H1 (cell line): ENCODE measurements around the gene ACTN3. TPM values are rescaled to one million over a fixed set of nuclear protein-coding genes. Genes with fewer than 3 reads are reported as not detected.

Experiments used
- BACH1 ChIP-seq: IDR thresholded peaks from 2 replicates; pipeline ENCODE4 v1.6.1; 2012; ENCODE audit warnings: low read length, improper control_type of control experiment
- ZNF274 ChIP-seq: IDR thresholded peaks from 2 replicates; pipeline ENCODE4 v1.7.0; 2012; ENCODE audit warnings: low read length, borderline replicate concordance; ENCODE audit errors: extremely low read depth
- polyA plus RNA-seq, 7 experiments: library from polyadenylated mRNA; depleted of rRNA in 3 of 7; stranded (reverse) in 5 of 7; unstranded in 2 of 7; fragments of >200 nt in 5 of 7; fragments of 200-250 nt in 2 of 7; gene quantifications; 1 replicate in 5 of 7; 2 replicates in 1 of 7; 4 replicates in 1 of 7; pipeline versions ENCODE4 v1.2.1 to v1.2.3, GENCODE V29; 2011 to 2013; ENCODE audit warnings: missing spikeins in 2 of 7, mixed read lengths in 2 of 7
- total RNA-seq: library from RNA; stranded (reverse); fragmentation: NEBNext Ultra II Directional; extraction: Animal tissue kit (Norgen Biotek cat#: 25700); gene quantifications from 2 replicates; pipeline ENCODE4 v1.2.1, GENCODE V29; 2021

Gene ACTN3
- total and polyA plus RNA-seq, 2 of the 8 experiments (the other 6 are each of a cell fraction or from before 2014, with no cell fraction given): 30.8 to 36.7 TPM

GRCh38 chr11:66529655-66530054 lies 17.0 kb upstream of the ACTN3 start (continued):
- no peak for TF ChIP-seq ZNF274
- TF ChIP-seq BACH1: no peak
